HL-60 (cell line): ENCODE results near the gene MAD1L1.

Experiments used
- CTCF ChIP-seq: IDR thresholded peaks from one replicate; pipeline ENCODE4 v1.5.1; 2011; ENCODE audit warnings: low read length, control low read depth, inconsistent platforms; ENCODE audit not compliant: insufficient read depth
- TF ChIP-seq, protein P1 (sequence below): IDR thresholded peaks from 2 replicates; pipeline ENCODE4 v1.6.1; 2012; ENCODE audit warnings: low read depth; ENCODE audit not compliant: insufficient replicate concordance

GRCh38 chr7:1806354-1806753 is 426.4 kb downstream of the MAD1L1 start:
- TF ChIP-seq CTCF, result no peak
- TF ChIP-seq, protein P1, sequence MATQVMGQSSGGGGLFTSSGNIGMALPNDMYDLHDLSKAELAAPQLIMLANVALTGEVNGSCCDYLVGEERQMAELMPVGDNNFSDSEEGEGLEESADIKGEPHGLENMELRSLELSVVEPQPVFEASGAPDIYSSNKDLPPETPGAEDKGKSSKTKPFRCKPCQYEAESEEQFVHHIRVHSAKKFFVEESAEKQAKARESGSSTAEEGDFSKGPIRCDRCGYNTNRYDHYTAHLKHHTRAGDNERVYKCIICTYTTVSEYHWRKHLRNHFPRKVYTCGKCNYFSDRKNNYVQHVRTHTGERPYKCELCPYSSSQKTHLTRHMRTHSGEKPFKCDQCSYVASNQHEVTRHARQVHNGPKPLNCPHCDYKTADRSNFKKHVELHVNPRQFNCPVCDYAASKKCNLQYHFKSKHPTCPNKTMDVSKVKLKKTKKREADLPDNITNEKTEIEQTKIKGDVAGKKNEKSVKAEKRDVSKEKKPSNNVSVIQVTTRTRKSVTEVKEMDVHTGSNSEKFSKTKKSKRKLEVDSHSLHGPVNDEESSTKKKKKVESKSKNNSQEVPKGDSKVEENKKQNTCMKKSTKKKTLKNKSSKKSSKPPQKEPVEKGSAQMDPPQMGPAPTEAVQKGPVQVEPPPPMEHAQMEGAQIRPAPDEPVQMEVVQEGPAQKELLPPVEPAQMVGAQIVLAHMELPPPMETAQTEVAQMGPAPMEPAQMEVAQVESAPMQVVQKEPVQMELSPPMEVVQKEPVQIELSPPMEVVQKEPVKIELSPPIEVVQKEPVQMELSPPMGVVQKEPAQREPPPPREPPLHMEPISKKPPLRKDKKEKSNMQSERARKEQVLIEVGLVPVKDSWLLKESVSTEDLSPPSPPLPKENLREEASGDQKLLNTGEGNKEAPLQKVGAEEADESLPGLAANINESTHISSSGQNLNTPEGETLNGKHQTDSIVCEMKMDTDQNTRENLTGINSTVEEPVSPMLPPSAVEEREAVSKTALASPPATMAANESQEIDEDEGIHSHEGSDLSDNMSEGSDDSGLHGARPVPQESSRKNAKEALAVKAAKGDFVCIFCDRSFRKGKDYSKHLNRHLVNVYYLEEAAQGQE, result no peak
